Pons (tissue), 1 donor: ENCODE data around the gene IQSEC1.

Source experiments
- DNase-seq: peaks from one replicate; pipeline ENCODE4 v3.0.0-alpha.2; 2016; ENCODE audit warnings: low spot score

IQSEC1 gene

DNA sequence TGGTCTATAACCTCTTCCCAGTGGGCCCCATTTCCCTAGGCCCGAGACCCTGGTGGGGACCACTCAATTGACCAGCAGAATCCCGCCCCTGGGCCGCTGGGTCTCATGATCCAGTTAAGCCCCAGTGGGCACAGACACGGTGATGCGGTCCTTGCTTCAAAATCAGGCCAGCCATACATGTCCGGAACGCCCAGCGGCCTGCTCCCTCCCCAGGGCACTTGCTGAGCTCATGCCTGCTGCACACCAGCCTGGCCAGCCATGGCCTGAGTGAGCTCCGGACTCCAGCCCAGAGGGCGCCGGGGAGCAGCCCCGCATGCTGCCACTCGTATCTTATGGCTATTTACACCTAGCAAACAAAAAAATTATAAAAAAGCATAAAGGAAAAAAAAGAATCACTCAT lies 34.4 kb upstream of the IQSEC1 start:
- no peak for DNase-seq

DNA sequence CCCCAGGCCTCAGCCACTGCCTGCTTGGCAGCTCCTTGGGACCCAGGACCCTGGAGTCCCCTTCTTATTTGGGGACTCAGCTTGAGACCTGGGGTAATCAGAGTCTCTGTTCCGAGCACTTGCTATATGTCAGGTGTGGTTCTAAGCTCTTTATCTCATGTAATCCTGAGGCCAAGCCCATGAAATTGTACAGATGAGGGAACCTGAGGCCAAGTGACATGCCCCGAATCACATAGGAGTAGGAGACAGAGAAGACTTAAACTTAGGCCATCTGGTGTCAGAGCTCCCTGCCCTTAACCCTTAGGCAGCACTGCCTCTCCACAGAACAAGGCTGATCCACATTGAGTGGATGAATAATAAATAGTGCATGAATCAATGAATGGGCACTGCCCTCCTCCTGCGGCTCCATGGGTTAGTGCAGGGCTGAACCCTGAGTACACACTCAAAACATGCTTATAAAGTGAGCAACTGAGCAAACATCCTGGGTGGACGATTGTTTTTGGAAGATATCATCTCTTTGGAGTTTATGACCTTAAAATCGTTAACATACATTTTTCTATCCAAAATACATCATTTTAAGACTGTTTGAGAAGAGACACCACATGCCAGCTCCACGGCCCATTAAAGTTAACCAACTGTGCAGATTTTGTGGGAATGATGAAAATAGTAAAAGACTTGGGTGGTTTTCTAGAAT lies 33.2 kb upstream of the IQSEC1 start:
- DNase-seq, result no peak

DNA sequence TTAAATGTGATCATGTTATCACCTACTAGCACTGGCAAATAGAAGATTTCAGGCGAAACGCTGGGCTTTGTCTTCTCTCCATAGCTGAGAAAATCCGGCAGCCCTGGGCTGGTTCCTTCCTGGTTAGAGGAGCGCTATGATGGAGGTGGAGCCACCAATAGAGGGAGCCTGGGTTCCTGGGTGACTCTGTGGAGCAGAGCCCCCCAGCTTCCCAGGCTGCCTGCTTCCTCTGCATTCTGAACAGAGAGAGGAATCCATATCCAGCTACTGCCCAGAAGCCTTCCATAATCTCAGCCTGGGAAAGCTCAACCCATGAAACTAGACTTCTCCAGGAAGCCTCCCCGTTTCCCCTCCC lies 32.6 kb upstream of the IQSEC1 start:
- DNase-seq, result no peak

DNA sequence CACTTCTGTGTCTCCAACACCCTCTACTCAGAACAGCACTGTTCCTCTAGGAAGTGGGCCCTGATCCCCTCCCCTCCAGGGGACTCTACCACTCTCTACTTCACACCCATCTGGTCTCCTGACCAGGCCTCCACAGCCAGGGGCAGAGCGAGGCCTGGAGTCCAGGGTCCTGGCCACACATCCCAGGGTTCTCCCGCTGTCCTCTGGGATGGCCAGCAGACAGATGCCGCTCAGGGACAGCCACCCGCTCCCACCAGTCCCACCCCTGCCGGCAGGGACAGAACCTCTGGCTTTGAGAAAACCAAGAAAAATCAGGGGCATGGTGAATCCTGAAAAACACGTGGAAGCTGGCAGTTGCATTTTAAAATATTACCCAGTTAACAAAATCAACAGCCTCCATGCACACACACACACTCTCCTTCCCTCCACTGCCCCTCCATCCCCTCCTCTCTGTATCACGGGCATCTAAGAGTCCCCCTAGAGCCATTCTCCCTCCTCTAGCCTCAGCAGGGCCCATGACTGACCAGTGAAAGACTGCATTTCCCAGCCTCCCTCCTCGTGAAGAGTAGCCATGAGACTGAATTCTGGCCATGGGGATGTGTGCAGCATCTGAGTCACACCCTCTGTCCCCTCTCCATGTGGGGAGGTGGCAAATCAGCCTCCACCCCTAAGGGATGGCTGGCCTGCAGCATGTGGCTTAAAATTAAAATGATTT lies 32.1 kb upstream of the IQSEC1 start:
- DNase-seq, result no peak

DNA sequence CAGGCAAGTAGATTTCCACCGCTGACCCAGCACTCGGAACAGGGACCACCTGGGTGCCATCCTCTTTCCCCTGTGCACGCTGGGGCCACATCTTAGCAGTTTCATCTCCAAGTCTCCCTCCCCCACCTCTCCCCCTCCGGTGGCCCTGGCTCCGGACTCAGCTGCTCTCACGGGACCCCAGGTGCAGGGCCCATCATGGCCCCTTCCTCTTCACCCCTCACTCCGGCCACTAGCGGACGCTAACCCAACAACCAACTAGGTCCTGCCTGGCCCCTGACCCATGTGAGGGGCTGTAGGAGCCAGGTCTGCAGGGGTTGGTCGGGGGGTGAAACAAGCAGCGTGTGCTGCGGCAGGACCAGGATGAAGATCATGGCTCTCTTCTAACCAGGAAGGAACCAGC lies 31.3 kb upstream of the IQSEC1 start:
- DNase-seq, result no peak

DNA sequence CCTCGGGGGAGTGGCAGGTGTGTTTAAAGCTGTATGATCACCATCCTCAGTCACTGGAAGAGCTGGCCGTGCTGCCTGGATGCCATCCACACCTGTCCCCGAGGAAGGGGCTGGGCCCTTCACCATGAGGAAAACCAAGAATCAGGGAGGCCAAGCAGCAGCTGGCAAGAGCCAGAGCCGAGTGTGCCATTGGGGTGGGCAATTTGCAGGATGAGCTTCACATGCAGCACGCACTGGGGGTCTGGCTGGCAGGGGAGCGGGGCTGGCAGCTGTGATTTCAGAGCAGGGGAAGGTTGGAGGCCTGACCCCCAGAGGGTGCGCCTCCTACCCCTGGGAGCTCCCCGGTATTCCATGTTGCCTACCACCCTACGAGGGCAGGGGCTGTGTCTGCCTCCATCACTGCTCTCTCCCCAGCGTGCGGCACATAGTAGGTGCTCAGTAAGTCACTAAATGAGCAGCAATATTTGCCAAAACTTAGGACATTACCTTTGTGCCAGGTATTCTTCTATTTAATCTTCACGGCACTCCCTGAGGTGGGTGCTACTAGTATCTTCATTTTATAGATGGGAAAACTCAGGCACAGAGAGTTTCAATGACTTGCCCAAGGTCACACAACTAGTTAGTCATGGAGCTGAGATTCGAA lies 30.3 kb upstream of the IQSEC1 start:
- no peak for DNase-seq

DNA sequence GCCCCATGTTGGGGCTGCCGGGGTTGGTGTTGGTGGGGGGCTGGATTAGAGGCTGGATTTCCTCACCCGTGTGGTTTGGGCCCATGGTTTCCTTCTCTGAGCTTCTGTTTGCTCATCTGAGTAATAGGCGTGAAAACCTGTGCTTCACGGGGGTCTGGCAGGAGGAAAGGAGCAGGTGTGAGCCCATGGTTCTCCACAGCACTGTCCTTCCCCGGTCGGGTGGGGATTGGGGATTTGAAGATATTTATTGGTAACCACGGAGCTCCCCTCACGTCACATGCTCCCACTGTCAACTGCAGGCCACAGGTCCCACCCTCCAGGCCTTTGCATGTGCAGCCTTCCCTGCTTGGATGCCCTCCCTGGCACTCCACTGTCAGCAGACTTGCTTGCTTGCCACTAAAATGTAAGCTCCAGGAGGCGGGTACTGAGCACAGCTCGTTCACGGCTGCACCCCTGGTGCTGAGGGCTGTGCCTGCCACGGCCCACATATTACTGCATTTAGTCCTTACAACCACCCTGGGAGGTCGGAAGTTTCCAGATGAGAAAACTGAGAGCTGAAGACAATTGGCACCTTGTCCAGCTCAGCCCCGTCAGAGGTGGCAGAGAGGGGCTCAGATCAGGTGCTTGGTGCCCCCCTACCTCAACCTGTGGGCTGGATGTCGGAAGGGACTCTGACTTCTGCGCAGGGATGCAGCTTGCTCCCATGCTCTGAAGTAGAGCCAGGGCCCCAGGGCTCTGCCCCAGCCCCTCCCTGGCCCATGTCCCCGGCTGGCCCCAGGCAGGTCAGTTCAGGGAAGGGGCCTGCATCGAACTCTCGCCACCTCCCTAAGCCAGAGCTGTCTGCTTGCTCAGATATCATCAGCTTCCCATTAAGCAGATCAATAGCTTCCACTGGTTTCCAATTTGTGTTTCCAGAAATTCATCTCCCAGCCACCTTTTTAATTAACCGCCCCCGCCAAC lies 29.4 kb upstream of the IQSEC1 start:
- no peak for DNase-seq

DNA sequence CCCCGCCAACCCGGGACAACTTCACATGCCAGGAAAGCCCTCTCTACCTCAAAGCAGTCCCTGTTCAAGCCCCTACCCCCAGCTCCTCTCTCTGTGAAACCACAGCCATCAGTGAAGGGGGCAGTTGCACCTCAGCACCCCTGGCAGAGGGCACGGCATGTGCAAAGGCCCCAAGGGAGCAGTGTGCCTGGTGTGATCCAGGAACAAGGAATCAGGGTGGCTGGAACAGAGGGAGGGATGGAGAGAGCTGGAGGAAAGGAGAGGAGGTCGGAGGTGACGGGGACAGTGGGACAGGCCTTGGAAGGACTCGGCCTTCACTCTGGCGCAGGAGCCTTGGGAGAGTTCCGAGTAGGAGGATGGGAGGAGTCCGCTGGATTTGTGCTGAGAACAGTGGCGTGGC lies 26.5 kb upstream of the IQSEC1 start:
- no peak for DNase-seq

DNA sequence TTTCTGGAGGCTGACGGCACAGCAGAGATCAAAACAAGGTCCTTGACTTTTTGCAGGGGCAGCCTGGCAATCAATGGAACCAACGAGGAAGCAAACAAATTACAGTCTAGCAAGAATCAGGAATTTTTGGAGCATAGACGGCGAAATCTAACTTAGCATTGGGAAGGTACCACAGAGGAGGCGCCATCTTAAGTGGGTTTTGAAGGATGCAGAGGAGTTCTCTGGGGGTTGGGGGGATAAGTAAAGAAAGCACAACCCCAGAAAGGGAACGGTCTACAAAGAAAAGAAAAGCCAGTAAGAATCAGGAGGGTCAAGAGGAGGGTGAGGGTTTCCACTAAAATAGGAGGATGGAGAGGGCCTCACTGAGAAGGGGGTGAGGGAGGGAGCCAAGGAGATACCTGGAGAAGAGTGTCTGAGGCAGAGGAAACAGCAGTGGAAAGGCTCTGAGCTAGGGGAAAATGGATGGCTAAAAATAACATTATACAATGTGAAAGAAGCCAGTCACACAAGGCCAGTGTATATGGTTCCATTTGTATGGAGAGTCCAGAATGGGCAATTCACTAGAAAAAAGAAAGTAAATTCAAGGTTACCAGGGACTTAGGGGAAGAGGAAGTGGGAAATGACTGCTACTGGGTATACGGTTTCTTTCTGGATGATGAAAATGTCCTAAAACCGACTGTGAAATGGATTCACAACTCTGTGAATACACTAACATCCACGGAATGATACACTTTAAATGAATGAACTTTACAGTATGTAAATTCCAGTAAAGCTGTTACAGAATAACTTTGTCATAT lies 25.2 kb upstream of the IQSEC1 start:
- no peak for DNase-seq

DNA sequence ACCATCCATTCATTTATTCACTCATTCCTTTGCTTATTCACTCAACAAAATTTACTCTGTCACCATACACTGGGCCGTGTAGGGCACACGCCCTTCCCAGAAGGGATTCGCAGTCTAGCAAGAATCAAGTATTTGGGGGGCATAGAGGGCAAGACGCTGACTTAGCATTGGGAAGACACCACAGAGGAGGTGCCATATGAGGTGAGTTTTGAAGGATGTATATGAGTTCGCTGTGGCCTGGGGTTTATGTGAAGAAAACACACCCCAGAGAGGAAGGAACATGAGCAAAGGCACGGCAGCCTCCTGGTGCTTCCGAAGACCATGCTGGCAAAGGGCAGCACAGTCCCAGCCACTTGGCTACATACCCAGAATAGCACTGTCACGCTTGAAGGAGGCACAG lies 23.1 kb upstream of the IQSEC1 start:
- no peak for DNase-seq

DNA sequence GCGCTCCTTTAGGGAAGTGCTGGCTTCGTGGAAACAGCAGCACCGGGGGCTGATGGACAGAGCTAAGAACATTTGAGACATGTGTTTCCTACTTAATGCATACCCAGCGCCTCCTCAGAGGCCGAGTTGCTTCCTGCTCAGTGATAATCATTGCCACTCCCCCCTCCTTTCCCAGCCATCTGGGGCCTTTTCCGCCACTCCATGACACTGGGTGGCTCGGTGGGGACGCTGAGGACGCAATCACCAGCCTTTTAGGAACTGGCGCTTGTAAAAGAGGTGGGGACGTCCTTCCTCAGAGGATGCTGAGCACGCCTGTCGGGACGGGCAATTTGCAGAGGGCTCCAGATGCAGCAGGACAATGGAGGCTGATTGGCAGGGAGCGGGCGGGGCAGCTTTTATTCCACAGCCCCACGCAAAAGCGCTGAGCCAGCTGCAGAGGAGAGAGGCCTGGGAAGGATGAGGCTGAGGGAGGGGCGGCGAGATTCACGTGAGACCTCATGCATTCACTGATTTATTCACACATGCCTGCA lies 22.2 kb upstream of the IQSEC1 start:
- DNase-seq, result no peak

DNA sequence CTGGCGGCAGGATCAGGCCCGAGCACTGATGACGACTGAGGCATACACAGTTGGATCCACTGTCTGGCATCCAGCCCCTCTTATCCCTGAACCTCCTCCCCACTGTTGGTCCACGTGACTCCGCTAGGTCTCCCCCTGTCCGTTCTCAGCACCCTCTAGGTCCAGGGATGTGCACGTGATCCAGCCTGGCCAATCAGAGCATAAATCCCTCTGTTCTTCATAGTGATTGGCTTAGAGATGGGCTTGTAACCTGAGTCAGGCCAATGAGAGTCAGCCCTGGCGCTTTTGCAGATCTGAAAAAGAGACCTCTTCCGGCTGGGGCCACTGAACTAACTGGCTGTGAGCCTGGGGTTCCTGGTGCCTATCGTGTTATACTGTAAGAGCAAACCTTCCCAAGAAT lies 20.5 kb upstream of the IQSEC1 start:
- no peak for DNase-seq

DNA sequence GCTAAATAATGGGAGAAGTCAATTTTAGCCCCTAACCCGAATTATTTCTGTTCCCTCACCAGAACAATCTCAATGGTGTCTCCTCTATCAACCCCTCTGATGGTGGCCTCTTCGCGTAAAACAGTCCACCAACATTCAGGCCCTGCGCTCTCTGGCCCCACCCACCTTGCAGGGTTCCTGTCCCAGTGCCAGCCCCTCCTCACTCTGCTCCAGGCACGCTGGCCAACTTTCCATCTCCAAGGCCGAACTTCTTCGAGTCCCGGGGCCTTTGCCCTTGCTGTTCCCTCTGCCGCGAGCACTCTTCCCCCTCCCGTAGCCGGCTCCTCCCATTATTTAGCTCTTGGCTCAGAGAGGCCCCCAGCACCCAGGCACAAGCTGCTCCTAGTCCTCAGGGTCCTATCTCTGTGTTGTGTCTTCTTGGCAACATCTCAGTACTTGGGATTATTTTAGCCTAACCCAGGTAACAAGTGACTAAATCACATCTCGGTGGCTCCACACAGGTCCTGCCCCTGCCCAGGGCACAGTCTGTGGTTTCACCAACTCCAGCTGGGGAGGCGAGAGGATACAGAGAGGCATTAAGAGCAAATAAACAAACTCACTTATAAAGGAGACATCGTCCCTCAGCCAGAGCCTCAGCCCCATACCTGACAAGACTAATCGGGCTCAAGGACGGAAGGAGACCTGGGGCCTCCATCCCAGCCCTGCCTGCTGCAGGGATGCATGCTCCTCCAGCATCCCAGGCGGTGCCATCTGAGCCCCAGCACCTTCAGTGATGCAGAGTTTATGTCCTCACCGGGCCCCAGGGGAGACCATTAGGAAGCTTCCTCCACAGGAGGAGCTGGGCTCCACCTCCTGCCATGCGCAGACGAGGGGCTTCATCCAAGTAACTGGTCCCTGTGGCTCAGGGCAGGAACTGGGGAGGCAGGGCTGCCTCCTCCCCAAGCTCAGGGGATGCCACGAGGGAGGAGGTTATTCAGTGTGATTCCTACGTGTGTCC lies 19.7 kb upstream of the IQSEC1 start:
- DNase-seq, result no peak

DNA sequence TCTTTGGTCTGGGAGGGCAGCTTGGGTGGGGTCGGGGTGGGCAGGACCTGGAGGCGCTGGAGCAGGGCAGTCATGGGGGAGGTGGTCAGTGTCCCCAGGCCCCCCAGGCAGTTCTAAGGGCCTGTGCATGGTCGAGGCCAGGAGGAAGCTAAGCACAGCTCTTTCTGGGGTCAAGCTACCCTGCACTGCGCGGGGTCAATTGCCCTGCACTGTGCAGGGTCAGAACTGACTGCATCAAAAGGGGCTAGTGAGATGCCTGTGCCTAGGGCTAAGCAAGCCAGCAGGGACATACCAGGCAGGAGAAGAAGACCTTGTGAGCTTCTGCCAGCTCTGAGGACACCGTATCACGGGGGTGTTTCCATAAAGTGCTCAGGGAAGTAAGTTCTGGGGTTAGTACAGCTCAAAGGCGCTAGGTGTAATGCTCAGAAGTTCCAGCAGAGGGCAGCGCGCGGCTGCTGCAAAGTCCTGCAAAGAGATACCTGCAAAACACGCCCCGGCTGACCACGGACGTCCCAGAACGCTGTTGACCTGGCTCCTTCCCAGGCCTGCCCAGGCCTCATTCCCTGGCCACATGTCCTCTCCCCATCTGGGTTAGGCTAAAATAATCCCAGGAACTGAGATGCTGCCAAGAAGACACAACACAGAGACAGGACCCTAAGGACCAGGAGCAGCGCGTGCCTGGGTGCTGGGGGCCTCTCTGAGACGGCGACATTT lies 18.8 kb upstream of the IQSEC1 start:
- peak; percentile 69 for DNase-seq

DNA sequence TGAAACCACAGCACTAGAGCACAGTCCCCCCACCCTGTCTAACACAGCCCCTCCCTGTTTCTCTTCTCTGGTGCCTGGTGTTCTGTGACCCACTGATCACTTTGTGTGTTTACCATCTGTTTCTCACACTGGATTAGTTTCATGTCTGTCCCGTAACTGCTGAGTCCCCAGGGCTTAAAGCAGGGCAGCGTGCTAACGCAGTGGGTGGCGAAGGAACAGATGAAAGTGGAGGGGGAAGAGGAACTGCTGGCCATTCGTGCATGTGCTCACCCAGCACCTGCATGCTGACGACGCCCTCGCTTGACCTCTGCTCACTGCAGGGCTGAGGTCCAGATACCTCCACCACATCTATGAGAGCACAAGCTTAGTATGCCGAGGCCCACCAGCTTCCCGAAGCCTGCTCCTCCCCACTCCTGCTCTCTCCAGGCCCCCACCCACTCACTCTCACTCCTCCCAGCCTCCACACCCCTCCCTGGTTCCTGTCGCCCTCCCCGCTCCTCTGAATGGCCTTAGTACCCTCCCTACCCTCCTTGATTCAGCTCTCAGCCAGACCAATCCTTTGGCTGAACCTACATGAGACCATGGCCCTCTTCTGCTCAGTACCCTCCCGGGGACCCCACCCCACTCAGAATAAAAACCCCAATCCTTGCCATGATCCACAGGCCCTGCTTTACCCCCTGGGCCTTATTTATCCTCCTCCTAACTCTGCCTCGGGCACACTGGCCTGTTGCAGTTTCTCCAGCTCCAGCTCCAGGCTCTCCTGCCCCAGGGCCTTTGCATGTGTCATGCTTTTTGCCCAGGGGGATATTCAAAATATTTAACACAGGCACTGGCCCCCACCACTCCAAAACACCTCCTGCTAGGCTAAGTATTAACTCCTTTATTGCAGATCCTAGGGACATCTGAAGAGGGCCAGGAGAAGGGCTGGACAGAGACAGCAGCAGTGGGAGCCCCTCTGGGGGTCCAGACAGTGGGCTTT lies 15.1 kb upstream of the IQSEC1 start:
- no peak for DNase-seq

DNA sequence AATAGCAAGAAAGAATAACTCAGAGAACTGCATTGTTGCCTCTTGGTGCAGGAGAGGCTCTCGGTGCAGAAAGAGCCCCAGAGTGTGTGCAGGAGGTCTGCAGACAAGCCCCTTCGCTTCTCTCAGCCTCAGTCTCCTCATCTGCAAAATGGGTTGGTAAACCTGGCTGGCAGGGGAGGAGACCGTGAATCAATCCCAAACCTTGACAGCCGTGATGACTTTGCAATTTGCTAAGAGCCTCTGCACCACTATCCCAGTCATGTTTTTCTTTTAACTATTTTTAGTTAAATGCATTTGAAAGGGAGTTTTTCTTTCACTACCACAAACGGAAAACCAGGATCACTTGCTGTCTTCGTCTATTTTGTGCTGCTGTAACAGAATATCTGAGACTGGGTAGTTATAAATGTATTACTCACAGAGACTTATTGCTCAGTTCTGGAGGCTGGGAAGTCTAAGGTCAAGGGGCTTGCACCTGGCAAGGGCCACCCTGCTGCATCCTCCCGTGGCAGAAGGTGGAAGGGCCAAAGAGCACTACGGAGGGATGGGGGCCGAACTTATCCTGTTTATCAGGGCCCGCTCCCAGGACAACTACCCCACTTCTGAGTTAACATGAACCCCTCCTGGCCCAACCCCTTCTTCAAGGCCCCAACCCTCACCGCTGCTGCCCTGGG lies 14.2 kb upstream of the IQSEC1 start:
- no peak for DNase-seq

DNA sequence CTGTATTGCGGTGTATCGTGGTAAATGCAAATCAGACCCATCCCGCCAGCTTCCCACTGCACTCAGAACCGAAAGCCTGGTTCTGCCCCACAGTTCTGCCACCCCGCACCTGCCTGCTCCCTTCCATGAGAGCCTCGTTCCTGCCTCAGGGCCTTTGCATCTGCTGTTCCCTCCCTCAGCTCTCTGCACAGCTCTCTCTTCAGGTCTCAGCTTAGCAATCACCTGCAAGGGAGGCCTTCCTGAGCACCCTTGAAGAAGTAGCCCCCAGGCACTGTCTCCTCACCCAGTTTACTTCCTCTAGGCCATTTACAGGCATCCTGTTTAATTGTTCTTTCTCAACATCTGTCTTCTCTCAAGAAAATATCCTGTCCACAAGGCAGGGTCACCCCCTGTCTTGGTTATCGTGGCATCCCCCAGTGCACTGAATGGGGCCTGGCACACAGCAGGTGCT lies 13.3 kb upstream of the IQSEC1 start:
- no peak for DNase-seq

DNA sequence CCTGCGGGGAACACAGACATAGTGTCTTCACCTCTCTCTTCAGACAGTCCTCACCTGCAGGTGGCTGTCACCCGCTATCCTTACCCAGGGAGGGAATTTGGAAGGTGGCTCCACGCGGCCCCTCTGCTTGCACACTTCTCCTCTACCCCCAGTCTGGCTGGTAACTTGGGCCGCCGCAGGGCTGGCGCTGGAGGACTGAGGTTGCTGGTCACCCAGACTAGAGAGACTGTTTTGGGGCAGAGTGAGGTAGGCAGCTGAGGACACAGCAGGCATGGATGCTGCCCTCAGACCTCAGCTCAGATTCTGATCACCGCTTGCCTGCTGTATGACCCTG lies 12.6 kb upstream of the IQSEC1 start:
- no peak for DNase-seq
